Lower lobe of right lung (tissue), 2 donors: ENCODE data around the gene RUNDC3A. TPM values are rescaled to one million over a fixed set of nuclear protein-coding genes. Genes with fewer than 3 reads are reported as not detected.

Source experiments
- ATAC-seq, 2 donors: fragments of 200-7000 bp; cut with Tn5 transposase; one replicate each; pipeline ENCODE4 v1.9.1; 2020 to 2022; ENCODE audit warnings: mild to moderate bottlenecking in 2 of 2, moderate library complexity in 2 of 2
- DNase-seq: peaks from one replicate; pipeline ENCODE4 v3.0.0-alpha.2; 2020
- H3K27ac ChIP-seq: fragments of 200-600 bp; one replicate; pipeline ENCODE4 v1.8.0; 2022
- H3K27me3 ChIP-seq: fragments of 200-600 bp; one replicate; pipeline ENCODE4 v1.8.0; 2022; ENCODE audit warnings: low read depth
- H3K36me3 ChIP-seq: fragments of 200-600 bp; one replicate; pipeline ENCODE4 v1.8.0; 2022; ENCODE audit warnings: mild to moderate bottlenecking
- H3K4me1 ChIP-seq: fragments of 200-600 bp; one replicate; pipeline ENCODE4 v1.8.0; 2022
- H3K4me3 ChIP-seq: fragments of 200-600 bp; one replicate; pipeline ENCODE4 v1.8.0; 2022; ENCODE audit warnings: mild to moderate bottlenecking
- H3K9me3 ChIP-seq: fragments of 200-600 bp; one replicate; pipeline ENCODE4 v1.8.0; 2022
- intact Hi-C: fragments of 100-400 bp; cut with DNase I; formaldehyde crosslinking; loops from one replicate; pipeline ENCODE4 v1.11.0; 2022
- total RNA-seq: library from RNA; stranded (reverse); fragmentation: NEBNext Ultra II Directional; extraction: Animal tissue kit (Norgen Biotek cat#: 25700); gene quantifications from one replicate; pipeline ENCODE4 v1.2.1, GENCODE V29; 2021
- TF ChIP-seq, protein P1 (sequence below): fragments of 200-600 bp; IDR thresholded peaks from one replicate; pipeline ENCODE4 v1.8.0; 2022; ENCODE audit warnings: antibody characterized with exemption, mild to moderate bottlenecking
- donor health status: DM: no; HTN: yes; CAD: no; lungs with severe emphysema.

The RUNDC3A gene
- total RNA-seq, 1 donor from 2014 or later = 0.38 TPM

DNA sequence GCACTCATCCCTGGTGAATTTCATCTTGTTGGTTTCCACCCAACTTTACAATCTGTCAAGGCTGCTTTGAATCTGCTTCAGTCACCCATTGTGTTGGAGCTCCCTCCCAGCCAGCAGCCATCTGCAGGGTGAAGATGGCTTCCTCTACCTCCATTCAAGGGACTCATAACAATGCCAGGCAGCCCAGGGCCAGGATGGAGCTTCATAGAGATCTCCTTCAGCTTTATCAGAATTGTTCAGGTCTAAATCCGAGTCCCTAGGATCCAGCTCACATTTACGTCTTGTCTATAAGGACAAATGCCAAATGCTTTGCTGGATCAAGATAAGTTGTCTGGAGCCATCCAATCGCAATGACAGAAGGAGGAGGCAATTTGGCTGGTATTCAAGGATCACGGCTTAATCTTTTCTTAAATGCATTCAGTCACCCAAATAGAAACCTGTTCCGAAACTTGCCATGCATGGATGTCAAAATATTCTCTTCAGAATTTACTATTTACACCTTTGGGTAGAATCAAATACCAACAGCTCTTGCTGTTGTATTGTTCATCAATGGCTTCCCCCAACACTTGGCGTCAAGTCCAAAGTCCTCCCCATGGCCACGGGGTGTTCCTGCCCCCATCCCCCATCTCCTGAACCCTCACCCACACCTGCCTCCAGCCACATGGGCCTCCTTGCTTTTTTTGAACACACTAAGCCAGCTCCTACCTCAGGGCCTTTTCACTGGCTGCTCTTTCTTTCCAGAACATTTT, 59.0 kb downstream of the RUNDC3A start:
- ATAC-seq (no peak), DNase-seq (no peak)
- Histone ChIP-seq H3K27me3 (peaks cover 15% of the 10 kb centered on the region), H3K4me3 (no peak overlapping the region), H3K36me3 (no peaks in the 10 kb centered on the region), H3K27ac (no peak overlapping the region), H3K9me3 (no peaks in the 10 kb centered on the region), H3K4me1 (peaks cover 9% of the 10 kb centered on the region)
- intact Hi-C loops = no loop called here
- TF ChIP-seq, protein P1, sequence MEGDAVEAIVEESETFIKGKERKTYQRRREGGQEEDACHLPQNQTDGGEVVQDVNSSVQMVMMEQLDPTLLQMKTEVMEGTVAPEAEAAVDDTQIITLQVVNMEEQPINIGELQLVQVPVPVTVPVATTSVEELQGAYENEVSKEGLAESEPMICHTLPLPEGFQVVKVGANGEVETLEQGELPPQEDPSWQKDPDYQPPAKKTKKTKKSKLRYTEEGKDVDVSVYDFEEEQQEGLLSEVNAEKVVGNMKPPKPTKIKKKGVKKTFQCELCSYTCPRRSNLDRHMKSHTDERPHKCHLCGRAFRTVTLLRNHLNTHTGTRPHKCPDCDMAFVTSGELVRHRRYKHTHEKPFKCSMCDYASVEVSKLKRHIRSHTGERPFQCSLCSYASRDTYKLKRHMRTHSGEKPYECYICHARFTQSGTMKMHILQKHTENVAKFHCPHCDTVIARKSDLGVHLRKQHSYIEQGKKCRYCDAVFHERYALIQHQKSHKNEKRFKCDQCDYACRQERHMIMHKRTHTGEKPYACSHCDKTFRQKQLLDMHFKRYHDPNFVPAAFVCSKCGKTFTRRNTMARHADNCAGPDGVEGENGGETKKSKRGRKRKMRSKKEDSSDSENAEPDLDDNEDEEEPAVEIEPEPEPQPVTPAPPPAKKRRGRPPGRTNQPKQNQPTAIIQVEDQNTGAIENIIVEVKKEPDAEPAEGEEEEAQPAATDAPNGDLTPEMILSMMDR = no peak

Other genes starting within 250 kb of the RUNDC3A start
- gene LSM12, start 241.9 kb upstream of the RUNDC3A start, total RNA-seq = 39.1 TPM
- gene G6PC3, start 237.9 kb upstream of the RUNDC3A start, total RNA-seq = 40.1 TPM
- gene HDAC5, start 185.0 kb upstream of the RUNDC3A start, total RNA-seq = 59.2 TPM
- gene HROB, start 166.7 kb upstream of the RUNDC3A start, total RNA-seq = 0.50 TPM
- not detected for gene ASB16, start 137.9 kb upstream of the RUNDC3A start, total RNA-seq
- 41.9 TPM for gene TMUB2, start 121.6 kb upstream of the RUNDC3A start, total RNA-seq
- gene ATXN7L3, start 108.7 kb upstream of the RUNDC3A start, total RNA-seq = 67.4 TPM
- 56.7 TPM for gene UBTF, start 88.9 kb upstream of the RUNDC3A start, total RNA-seq
- gene SLC4A1, start 40.5 kb upstream of the RUNDC3A start, total RNA-seq = 0.83 TPM
- 76.1 TPM for gene SLC25A39, start 16.2 kb downstream of the RUNDC3A start, total RNA-seq
- 1,241 TPM for gene GRN, start 36.7 kb downstream of the RUNDC3A start, total RNA-seq
- 1.2 TPM for gene FAM171A2, start 55.3 kb downstream of the RUNDC3A start, total RNA-seq
- 5.2 TPM for gene ITGA2B, start 81.0 kb downstream of the RUNDC3A start, total RNA-seq
- gene GPATCH8, start 194.8 kb downstream of the RUNDC3A start, total RNA-seq = 48.3 TPM
- gene FZD2, start 248.9 kb downstream of the RUNDC3A start, total RNA-seq = 7.4 TPM